ENCODE measurements around the gene ARHGAP27.

DNA sequence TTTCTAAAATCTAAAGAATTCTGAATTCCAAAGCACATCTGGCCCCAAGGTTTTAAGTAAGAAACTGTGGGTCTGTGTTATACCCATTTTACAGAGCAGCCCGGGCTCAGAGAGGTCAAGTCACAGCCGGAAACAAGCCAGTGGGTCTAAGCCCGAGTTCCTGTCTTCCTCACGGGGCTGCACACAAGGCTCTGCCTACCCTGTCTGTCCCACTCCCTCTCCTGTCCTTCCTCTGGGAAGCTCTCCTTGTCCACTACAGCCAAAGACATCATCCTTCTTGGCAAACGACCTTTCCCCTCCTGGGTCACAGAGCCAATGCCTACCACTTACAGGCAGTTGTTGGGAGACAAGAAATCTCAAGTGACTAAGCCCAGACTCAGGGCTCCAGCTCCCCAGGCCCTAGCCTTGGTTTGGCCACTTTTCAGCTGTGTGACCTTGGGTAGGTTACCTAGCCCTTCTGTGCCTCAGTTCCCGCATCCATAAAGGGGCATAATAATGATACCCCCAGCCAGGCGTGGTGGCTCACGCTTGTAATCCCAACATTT lies 60.3 kb downstream of the ARHGAP27 start:
- TF ChIP-seq ZFP30 (CRISPR knock-in tag; IDR thresholded peaks at IDR 0.05; ENCODE audit: borderline replicate concordance) (no peak), TRIM28 (IDR thresholded peaks at IDR 0.05) (no peak), KAT7 (CRISPR knock-in tag; IDR thresholded peaks at IDR 0.05; ENCODE audit: borderline replicate concordance) (no peak), YY1 (IDR thresholded peaks at IDR 0.05; ENCODE audit: borderline replicate concordance in 1 of 3, control insufficient read depth in 1 of 3, extremely low read depth in 1 of 3, insufficient read depth in 3 of 3, insufficient read length in 1 of 3, insufficient replicate concordance in 2 of 3, low read depth in 1 of 3, low read length in 2 of 3) (no peak)
- TF ChIP-seq, protein P1, sequence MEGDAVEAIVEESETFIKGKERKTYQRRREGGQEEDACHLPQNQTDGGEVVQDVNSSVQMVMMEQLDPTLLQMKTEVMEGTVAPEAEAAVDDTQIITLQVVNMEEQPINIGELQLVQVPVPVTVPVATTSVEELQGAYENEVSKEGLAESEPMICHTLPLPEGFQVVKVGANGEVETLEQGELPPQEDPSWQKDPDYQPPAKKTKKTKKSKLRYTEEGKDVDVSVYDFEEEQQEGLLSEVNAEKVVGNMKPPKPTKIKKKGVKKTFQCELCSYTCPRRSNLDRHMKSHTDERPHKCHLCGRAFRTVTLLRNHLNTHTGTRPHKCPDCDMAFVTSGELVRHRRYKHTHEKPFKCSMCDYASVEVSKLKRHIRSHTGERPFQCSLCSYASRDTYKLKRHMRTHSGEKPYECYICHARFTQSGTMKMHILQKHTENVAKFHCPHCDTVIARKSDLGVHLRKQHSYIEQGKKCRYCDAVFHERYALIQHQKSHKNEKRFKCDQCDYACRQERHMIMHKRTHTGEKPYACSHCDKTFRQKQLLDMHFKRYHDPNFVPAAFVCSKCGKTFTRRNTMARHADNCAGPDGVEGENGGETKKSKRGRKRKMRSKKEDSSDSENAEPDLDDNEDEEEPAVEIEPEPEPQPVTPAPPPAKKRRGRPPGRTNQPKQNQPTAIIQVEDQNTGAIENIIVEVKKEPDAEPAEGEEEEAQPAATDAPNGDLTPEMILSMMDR (IDR thresholded peaks at IDR 0.05 in 2 of 3, conservative IDR thresholded peaks at IDR 0.05 in 1 of 3; ENCODE audit: insufficient read depth in 2 of 3, low read depth in 1 of 3, low read length in 3 of 3) = no peak
